Activated CD4-positive, alpha-beta T cell treated with anti-CD3 and anti-CD28 coated beads for 36 hours (primary cell): ENCODE data around the gene NEURL1B. TPM values are rescaled to one million over a fixed set of nuclear protein-coding genes. Genes with fewer than 3 reads are reported as not detected.

Source experiments
- ATAC-seq: fragments of 200-7000 bp; cut with Tn5 transposase; one replicate; pipeline ENCODE4 v1.10.0; 2021; ENCODE audit warnings: mild to moderate bottlenecking, moderate library complexity
- CTCF ChIA-PET: fragments of 350-600 bp; sonication (Branson Sonifier 250); formaldehyde crosslinking; loops from one replicate; lab custom pipeline; 2021; ENCODE audit warnings: antibody characterized with exemption; lab: Charles Lee
- POLR2A ChIA-PET: fragments of 350-600 bp; sonication (Branson Sonifier 250); formaldehyde crosslinking; loops from one replicate; lab custom pipeline; 2021; ENCODE audit warnings: antibody characterized with exemption, inconsistent platforms; lab: Charles Lee
- DNase-seq: peaks from one replicate; pipeline ENCODE4 v3.0.0-alpha.2; 2020
- H3K27ac Mint-ChIP-seq: one replicate; pipeline ENCODE4 v1.8.0; 2021; ENCODE audit warnings: mixed read lengths
- H3K27me3 Mint-ChIP-seq: one replicate; pipeline ENCODE4 v1.8.0; 2021; ENCODE audit warnings: mixed read lengths
- H3K36me3 Mint-ChIP-seq: one replicate; pipeline ENCODE4 v1.8.0; 2021; ENCODE audit warnings: low read depth, mixed read lengths
- H3K4me1 Mint-ChIP-seq: one replicate; pipeline ENCODE4 v1.8.0; 2021; ENCODE audit warnings: mixed read lengths
- H3K4me3 Mint-ChIP-seq: one replicate; pipeline ENCODE4 v1.8.0; 2021; ENCODE audit warnings: mild to moderate bottlenecking, moderate library complexity, mixed read lengths
- H3K9me3 Mint-ChIP-seq: one replicate; pipeline ENCODE4 v1.8.0; 2021; ENCODE audit warnings: low read depth, mixed read lengths
- intact Hi-C, 2 experiments: fragments of 100-400 bp; cut with DNase I in 1 of 2; cut with micrococcal nuclease in 1 of 2; formaldehyde crosslinking; loops; one replicate each; pipeline versions ENCODE4 v1.14.2 to v1.15.1; 2022 to 2024; cut with DNase I, micrococcal nuclease
- total RNA-seq, 2 experiments: library from RNA; stranded (reverse); gene quantifications; one replicate each; pipeline ENCODE4 v1.2.3, GENCODE V29; 2021

The NEURL1B gene, protein sequence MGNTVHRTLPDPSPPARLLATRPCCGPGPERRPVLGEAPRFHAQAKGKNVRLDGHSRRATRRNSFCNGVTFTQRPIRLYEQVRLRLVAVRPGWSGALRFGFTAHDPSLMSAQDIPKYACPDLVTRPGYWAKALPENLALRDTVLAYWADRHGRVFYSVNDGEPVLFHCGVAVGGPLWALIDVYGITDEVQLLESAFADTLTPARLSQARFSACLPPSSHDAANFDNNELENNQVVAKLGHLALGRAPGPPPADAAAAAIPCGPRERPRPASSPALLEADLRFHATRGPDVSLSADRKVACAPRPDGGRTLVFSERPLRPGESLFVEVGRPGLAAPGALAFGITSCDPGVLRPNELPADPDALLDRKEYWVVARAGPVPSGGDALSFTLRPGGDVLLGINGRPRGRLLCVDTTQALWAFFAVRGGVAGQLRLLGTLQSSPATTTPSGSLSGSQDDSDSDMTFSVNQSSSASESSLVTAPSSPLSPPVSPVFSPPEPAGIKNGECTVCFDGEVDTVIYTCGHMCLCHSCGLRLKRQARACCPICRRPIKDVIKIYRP
- total RNA-seq = under 1 TPM; 0.16 to 0.19 TPM

- CTCF ChIA-PET = no interaction called here
- peak; percentile 86 for ATAC-seq
- intact Hi-C loops = loop anchor here in 1 of 2 experiments (1.0 to 5.0 kb wide), 3 partner anchors 43 to 164 kb away; no protein-coding TSS in a partner anchor
- Mint-ChIP-seq H3K27me3 (peaks cover 38% of the 10 kb centered on the region), H3K4me1 (no peaks in the 10 kb centered on the region), H3K9me3 (no peaks in the 10 kb centered on the region), H3K36me3 (no peaks in the 10 kb centered on the region), H3K4me3 (no peak within 1 kb of the TSS), H3K27ac (no peak within 1 kb of the TSS)
- DNase-seq = peak; percentile 75
- POLR2A ChIA-PET = no interaction called here
Observed at GRCh38 chr5:172640822-172641358, at the start of gene NEURL1B. TSS of gene NEURL1B (plus strand) at chr5:172641263. CDS start at chr5:172641407, 144 bp downstream.

DNA sequence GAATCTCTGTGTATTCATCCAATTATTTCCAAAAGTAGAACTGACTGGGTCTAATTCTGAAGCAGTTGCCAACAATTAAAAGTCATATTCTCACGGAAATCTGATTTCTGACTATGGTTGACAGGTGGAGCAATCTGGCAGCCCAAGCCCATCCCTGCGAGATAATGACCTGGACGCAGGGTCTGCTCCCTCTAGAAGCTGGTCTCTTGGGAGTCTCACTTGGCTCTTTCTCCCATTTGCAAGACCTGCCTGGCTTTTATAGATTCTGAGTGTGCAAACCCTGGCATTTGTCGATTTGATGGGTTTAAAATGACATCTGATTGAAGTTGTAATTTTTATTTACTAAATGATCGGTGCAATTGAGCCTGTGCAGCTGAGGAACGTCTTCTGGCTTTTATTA, 49.4 kb upstream of the NEURL1B start:
- no peak for ATAC-seq
- POLR2A ChIA-PET = no interaction called here
- CTCF ChIA-PET = no interaction called here

DNA sequence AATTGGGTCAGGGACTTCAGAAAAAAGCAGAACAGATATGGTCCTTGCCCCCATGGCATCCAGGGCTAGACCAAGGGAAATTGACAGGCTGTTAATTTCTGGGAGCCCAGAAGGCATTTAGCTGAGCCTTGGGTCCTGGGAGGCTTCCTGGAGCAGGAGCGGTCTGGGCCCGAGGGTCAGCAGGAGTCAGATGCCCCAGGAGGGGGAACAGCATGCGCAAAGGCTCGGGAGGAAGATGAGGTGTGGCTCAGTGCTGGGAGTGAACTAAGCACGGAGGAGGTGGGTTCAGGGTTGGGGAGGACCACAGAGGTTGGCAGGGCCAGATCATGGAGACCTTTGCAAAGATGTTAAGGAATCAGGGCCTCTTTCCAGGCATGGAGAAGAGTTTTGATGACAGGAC, 48.2 kb upstream of the NEURL1B start:
- no peak for DNase-seq
- no peaks in the 10 kb centered on the region for H3K9me3 Mint-ChIP-seq
- ChIA-PET CTCF (interaction anchor here (0.8 kb wide), 1 partner anchor 14 kb away, joined by 6 read pairs; no protein-coding TSS in a partner anchor), POLR2A (no interaction called here)
- intact Hi-C loops = no loop called here
- H3K27me3 Mint-ChIP-seq = no peaks in the 10 kb centered on the region
- no peak overlapping the region for H3K27ac Mint-ChIP-seq
- H3K36me3 Mint-ChIP-seq = no peaks in the 10 kb centered on the region
- H3K4me3 Mint-ChIP-seq = no peak overlapping the region
- no peak for ATAC-seq
- no peaks in the 10 kb centered on the region for H3K4me1 Mint-ChIP-seq

More for the DNA sequence above, 49.4 kb upstream of the NEURL1B start:
- Mint-ChIP-seq H3K27me3 (no peaks in the 10 kb centered on the region), H3K36me3 (no peaks in the 10 kb centered on the region), H3K4me3 (no peak overlapping the region), H3K9me3 (no peaks in the 10 kb centered on the region), H3K4me1 (no peaks in the 10 kb centered on the region), H3K27ac (no peak overlapping the region)
- DNase-seq = no peak
- intact Hi-C loops = no loop called here

- intact Hi-C loops = no loop called here
- Mint-ChIP-seq H3K36me3 (no peaks in the 10 kb centered on the region), H3K27me3 (no peaks in the 10 kb centered on the region), H3K4me3 (no peak overlapping the region), H3K9me3 (no peaks in the 10 kb centered on the region), H3K4me1 (no peaks in the 10 kb centered on the region), H3K27ac (no peak overlapping the region)
- CTCF ChIA-PET = no interaction called here
- POLR2A ChIA-PET = no interaction called here
- ATAC-seq (no peak), DNase-seq (no peak)
Observed at GRCh38 chr5:172593306-172593705, 47.8 kb upstream of the NEURL1B start.

GRCh38 chr5:172593721-172594235, 47.3 kb upstream of the NEURL1B start:
- Mint-ChIP-seq H3K27me3 (no peaks in the 10 kb centered on the region), H3K36me3 (no peaks in the 10 kb centered on the region), H3K27ac (no peak overlapping the region), H3K9me3 (no peaks in the 10 kb centered on the region), H3K4me3 (no peak overlapping the region), H3K4me1 (no peaks in the 10 kb centered on the region)
- ATAC-seq = no peak
- DNase-seq = no peak
- ChIA-PET POLR2A (no interaction called here), CTCF (no interaction called here)
- intact Hi-C loops = no loop called here

DNA sequence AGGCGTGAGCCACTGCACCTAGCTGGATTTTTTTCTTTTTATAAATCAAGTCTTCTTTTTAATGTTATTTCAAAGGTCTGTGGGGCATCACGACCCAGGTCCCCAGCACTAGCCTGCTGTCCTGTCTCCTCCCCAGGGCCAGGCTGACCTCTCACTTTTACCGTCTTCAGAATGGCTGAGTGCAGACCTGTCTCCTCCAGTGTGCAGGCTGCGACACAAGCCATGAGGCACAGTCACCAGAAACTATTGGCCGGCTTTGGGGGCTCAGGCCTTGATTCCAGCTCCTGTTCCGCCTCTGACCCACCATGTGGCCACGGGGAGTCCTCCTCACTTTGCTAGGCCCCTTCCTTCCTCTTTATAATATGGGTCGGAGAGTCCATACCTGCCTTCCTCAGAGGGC, 46.6 kb upstream of the NEURL1B start:
- ATAC-seq (no peak), DNase-seq (no peak)
- Mint-ChIP-seq H3K4me3 (no peak overlapping the region), H3K4me1 (no peaks in the 10 kb centered on the region), H3K27me3 (no peaks in the 10 kb centered on the region), H3K36me3 (no peaks in the 10 kb centered on the region), H3K9me3 (no peaks in the 10 kb centered on the region), H3K27ac (no peak overlapping the region)
- ChIA-PET POLR2A (no interaction called here), CTCF (interaction anchor here (0.7 kb wide), 1 partner anchor 125 kb away, joined by 3 read pairs; no protein-coding TSS in a partner anchor)
- intact Hi-C loops = no loop called here

DNA sequence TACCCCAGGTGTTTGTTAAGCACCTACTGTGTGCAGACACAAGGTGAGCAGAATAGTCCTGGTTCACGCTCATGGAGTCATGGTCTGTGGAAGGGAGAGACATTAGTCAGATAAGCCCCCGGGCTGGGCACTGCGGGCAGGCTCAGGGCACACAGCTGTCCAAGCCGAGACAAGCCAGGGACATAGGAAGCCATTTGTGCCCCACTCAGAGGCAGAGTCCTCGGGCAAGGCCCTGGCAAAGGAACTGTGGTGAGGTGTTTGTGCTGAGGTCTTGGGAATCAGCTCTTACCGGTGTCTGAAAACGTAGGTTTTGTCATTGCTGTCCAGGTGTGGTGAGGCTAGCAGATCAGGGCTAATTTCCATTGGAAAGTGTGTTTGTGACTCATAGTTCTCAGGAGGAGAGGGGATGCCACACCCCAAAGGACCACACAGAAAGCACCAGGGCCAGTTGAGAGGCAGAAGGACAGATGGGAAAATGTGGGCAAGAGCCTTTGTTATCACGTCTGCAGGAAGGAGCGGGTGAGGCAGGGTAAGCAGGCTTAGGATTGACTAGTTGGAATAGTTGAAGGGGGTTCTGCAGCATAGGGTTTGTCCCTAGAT, 46.1 kb upstream of the NEURL1B start:
- ATAC-seq (no peak), DNase-seq (no peak)
- intact Hi-C loops = no loop called here
- Mint-ChIP-seq H3K4me3 (no peak overlapping the region), H3K36me3 (no peaks in the 10 kb centered on the region), H3K4me1 (no peaks in the 10 kb centered on the region), H3K9me3 (no peaks in the 10 kb centered on the region), H3K27me3 (no peaks in the 10 kb centered on the region), H3K27ac (no peak overlapping the region)
- ChIA-PET POLR2A (no interaction called here), CTCF (interaction anchor here (0.7 kb wide), 1 partner anchor 124 kb away, joined by 3 read pairs; no protein-coding TSS in a partner anchor)

GRCh38 chr5:172595596-172596455, 45.2 kb upstream of the NEURL1B start:
- no peak for ATAC-seq
- Mint-ChIP-seq H3K36me3 (no peaks in the 10 kb centered on the region), H3K4me1 (no peaks in the 10 kb centered on the region), H3K27ac (no peak overlapping the region), H3K27me3 (no peaks in the 10 kb centered on the region), H3K9me3 (no peaks in the 10 kb centered on the region), H3K4me3 (no peak overlapping the region)
- ChIA-PET CTCF (no interaction called here), POLR2A (no interaction called here)
- DNase-seq = no peak
- intact Hi-C loops = no loop called here

DNA sequence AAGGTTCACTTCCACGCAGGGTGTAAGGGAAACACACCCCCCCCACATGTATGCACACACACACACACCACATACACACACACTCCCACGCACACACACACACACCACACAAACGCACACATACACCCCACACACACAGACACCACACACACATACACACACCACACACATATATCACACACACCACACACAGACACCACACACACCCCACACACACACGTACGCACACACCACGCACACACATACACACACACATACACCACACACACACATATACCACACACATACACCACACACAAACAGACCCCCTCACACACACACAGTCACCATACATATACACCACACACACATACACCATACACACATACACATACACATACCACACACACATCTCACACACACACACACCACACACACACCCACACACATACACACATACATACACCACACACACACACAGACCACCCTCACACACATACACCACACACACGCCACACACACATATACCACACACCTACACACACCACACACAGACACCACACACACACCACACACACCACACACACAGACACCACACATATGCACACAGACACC, 44.3 kb upstream of the NEURL1B start:
- POLR2A ChIA-PET = no interaction called here
- no peaks in the 10 kb centered on the region for H3K36me3 Mint-ChIP-seq
- intact Hi-C loops = no loop called here
- H3K27ac Mint-ChIP-seq = peak overlapping the region; percentile 7
- H3K4me3 Mint-ChIP-seq = no peak overlapping the region
- no peaks in the 10 kb centered on the region for H3K4me1 Mint-ChIP-seq
- CTCF ChIA-PET = no interaction called here
- no peak for DNase-seq
- H3K27me3 Mint-ChIP-seq = no peaks in the 10 kb centered on the region
- no peak for ATAC-seq
- no peaks in the 10 kb centered on the region for H3K9me3 Mint-ChIP-seq

DNA sequence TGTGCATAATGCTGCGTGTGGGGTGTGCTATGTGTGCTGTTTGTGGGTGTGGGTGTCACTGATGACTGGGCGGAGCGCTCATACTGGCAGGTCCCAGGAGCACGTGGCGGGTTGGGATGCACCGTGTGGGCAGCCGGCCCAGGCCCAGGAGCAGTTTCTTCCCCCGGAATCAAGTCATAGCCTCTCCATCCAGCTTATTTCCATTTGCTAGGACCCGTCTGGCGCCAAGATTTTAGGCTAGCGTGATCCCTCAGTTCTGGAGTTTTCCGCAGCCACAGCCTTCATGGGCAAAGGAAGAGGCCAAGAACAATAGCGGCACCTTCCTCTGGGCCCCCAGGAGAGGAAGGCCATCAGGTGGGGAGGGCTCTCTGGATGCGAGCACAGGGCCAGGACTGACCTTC, 43.3 kb upstream of the NEURL1B start:
- H3K9me3 Mint-ChIP-seq = no peaks in the 10 kb centered on the region
- H3K4me1 Mint-ChIP-seq = no peaks in the 10 kb centered on the region
- H3K27me3 Mint-ChIP-seq = no peaks in the 10 kb centered on the region
- intact Hi-C loops = no loop called here
- no peak overlapping the region for H3K4me3 Mint-ChIP-seq
- ATAC-seq (no peak), DNase-seq (no peak)
- POLR2A ChIA-PET = no interaction called here
- CTCF ChIA-PET = no interaction called here
- no peak overlapping the region for H3K27ac Mint-ChIP-seq
- no peaks in the 10 kb centered on the region for H3K36me3 Mint-ChIP-seq
